Measurements from ENCODE around the gene ATG4D. TPM values are rescaled to one million over a fixed set of nuclear protein-coding genes. Genes with fewer than 3 reads are reported as not detected.

The ATG4D gene
- total RNA-seq, 4 donors from 2014 or later, result 18.4 to 35.6 (median 24.9) TPM

DNA sequence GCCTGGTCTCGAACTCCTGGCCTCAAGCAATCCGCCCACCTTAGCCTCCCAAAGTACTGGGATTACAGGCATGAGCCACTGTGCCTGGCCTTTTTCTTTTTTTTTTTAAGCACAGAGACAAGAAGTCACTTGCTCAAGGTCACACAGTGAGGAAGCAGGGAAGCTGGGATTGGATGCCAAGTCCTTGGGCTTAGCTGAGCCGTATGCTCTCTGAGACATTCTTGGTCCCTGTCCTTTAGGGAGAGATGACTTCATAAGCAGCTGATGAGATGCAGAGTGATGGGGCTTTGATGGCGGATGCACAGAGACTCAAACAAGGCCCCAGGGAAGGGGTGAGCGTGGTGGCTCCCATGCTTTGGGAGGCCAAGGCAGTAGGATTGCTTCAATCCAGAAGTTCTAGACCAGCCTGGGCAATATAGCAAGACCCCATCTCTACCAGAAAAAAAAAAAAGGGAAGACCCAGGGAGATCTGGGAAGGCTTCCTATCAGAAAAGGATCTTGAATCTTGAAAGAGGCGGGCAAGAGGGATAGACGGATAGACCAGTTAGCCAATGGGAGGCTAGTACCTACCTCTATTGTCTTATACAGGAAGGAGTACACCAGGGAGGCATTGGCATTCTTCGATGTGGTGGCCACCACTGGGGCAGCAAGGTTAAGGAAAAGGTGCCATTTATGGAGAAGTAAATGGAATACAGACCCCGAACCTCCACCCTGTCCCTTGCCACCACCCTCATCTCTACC, 39.5 kb downstream of the ATG4D start:
- ATAC-seq, result no peak
- Histone ChIP-seq H3K4me1 (peaks cover 0 to 11% (median 4%) of the 10 kb centered on the region in 3 donors), H3K36me3 (no peaks in the 10 kb centered on the region), H3K9me3 (no peaks in the 10 kb centered on the region), H3K27me3 (peaks cover 34% of the 10 kb centered on the region), H3K27ac (no peak overlapping the region), H3K4me3 (no peak overlapping the region)
- TF ChIP-seq EP300 (IDR thresholded peaks at IDR 0.05), result no peak
- TF ChIP-seq POLR2AphosphoS5 (IDR thresholded peaks at IDR 0.05), result no peak
- TF ChIP-seq, protein P1, sequence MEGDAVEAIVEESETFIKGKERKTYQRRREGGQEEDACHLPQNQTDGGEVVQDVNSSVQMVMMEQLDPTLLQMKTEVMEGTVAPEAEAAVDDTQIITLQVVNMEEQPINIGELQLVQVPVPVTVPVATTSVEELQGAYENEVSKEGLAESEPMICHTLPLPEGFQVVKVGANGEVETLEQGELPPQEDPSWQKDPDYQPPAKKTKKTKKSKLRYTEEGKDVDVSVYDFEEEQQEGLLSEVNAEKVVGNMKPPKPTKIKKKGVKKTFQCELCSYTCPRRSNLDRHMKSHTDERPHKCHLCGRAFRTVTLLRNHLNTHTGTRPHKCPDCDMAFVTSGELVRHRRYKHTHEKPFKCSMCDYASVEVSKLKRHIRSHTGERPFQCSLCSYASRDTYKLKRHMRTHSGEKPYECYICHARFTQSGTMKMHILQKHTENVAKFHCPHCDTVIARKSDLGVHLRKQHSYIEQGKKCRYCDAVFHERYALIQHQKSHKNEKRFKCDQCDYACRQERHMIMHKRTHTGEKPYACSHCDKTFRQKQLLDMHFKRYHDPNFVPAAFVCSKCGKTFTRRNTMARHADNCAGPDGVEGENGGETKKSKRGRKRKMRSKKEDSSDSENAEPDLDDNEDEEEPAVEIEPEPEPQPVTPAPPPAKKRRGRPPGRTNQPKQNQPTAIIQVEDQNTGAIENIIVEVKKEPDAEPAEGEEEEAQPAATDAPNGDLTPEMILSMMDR (IDR thresholded peaks at IDR 0.05), result no peak
- TF ChIP-seq POLR2A (IDR thresholded peaks at IDR 0.05), result no peak
- 82% methylated on average over 2 to 8 of the region's 9 CpGs for WGBS, 2 donors (ENCODE audit: low coverage in 1 of 2)

GRCh38 chr19:10586396-10586795, 42.7 kb downstream of the ATG4D start:
- 76 to 92% methylated on average over 2 to 6 of the region's 6 CpGs for WGBS, 2 donors (ENCODE audit: low coverage in 1 of 2)
- TF ChIP-seq POLR2A (IDR thresholded peaks at IDR 0.05), result no peak
- TF ChIP-seq, protein P1 (IDR thresholded peaks at IDR 0.05), result no peak
- no peak for TF ChIP-seq EP300 (IDR thresholded peaks at IDR 0.05)
- no peak for TF ChIP-seq POLR2AphosphoS5 (IDR thresholded peaks at IDR 0.05)
- Histone ChIP-seq H3K27me3 (peaks cover 64% of the 10 kb centered on the region), H3K4me1 (peaks cover 0 to 2% (median under 1%) of the 10 kb centered on the region in 3 donors), H3K27ac (no peak overlapping the region), H3K4me3 (no peak overlapping the region), H3K9me3 (no peaks in the 10 kb centered on the region), H3K36me3 (no peaks in the 10 kb centered on the region)
- no peak for ATAC-seq

- Histone ChIP-seq H3K4me1 (no peaks in the 10 kb centered on the region), H3K27ac (no peak within 1 kb of the TSS), H3K9me3 (no peaks in the 10 kb centered on the region), H3K27me3 (peaks cover 65% of the 10 kb centered on the region), H3K4me3 (no peak within 1 kb of the TSS), H3K36me3 (no peaks in the 10 kb centered on the region)
- WGBS, 2 donors (ENCODE audit: low coverage in 1 of 2), result 33 to 65% methylated on average over 6 to 12 of the region's 35 CpGs
- no peak for ATAC-seq
- TF ChIP-seq EP300 (IDR thresholded peaks at IDR 0.05) (no peak), POLR2A (IDR thresholded peaks at IDR 0.05) (no peak), POLR2AphosphoS5 (IDR thresholded peaks at IDR 0.05) (no peak)
- TF ChIP-seq, protein P1 (IDR thresholded peaks at IDR 0.05), result no peak
Measured at GRCh38 chr19:10587022-10587838, 43.5 kb downstream of the ATG4D start, which contains the start of gene AP1M2. AP1M2 (minus strand) TSS chr19:10587312; CDS start chr19:10587231, 81 bp downstream.

- no peak overlapping the region for H3K27ac ChIP-seq
Measured at GRCh38 chr19:10587839-10588150, 44.1 kb downstream of the ATG4D start.

More at GRCh38 chr19:10587839-10588150, 44.1 kb downstream of the ATG4D start:
- H3K4me1 ChIP-seq, result no peaks in the 10 kb centered on the region
- no peaks in the 10 kb centered on the region for H3K9me3 ChIP-seq
- no peak overlapping the region for H3K4me3 ChIP-seq
- ATAC-seq, result no peak
- H3K36me3 ChIP-seq, result no peaks in the 10 kb centered on the region
- H3K27me3 ChIP-seq, result peaks cover 65% of the 10 kb centered on the region
- TF ChIP-seq EP300 (IDR thresholded peaks at IDR 0.05) (no peak), POLR2AphosphoS5 (IDR thresholded peaks at IDR 0.05) (no peak), POLR2A (IDR thresholded peaks at IDR 0.05) (no peak)
- TF ChIP-seq, protein P1 (IDR thresholded peaks at IDR 0.05), result no peak
- 71 to 88% methylated on average over 2 of the region's 2 CpGs for WGBS, 2 donors (ENCODE audit: low coverage in 1 of 2)

All from gastroesophageal sphincter (tissue), 4 donors.